LHCN-M2 (cell line): ENCODE data around the gene CHDH. TPM values are rescaled to one million over a fixed set of nuclear protein-coding genes. Genes with fewer than 3 reads are reported as not detected.
A peak's percentile ranks its signal among the peaks of the same experiment; 100 is the strongest.

ENCODE experiments used
- DNase-seq: peaks from one replicate; pipeline ENCODE4 v3.0.0-alpha.2; 2012; ENCODE audit warnings: low read depth
- polyA plus RNA-seq: library from polyadenylated mRNA; unstranded; fragments of >200 nt; gene quantifications from one replicate; pipeline ENCODE4 v1.2.1, GENCODE V29; 2012; ENCODE audit warnings: missing spikeins
- total RNA-seq: library from RNA; depleted of rRNA; stranded (reverse); fragments of >200 nt; gene quantifications from 2 replicates; pipeline ENCODE4 v1.2.3, GENCODE V29; 2014; rRNA removed

Gene CHDH, protein sequence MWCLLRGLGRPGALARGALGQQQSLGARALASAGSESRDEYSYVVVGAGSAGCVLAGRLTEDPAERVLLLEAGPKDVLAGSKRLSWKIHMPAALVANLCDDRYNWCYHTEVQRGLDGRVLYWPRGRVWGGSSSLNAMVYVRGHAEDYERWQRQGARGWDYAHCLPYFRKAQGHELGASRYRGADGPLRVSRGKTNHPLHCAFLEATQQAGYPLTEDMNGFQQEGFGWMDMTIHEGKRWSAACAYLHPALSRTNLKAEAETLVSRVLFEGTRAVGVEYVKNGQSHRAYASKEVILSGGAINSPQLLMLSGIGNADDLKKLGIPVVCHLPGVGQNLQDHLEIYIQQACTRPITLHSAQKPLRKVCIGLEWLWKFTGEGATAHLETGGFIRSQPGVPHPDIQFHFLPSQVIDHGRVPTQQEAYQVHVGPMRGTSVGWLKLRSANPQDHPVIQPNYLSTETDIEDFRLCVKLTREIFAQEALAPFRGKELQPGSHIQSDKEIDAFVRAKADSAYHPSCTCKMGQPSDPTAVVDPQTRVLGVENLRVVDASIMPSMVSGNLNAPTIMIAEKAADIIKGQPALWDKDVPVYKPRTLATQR
- total RNA-seq, result under 0.01 TPM in 2 replicates
- not detected for polyA plus RNA-seq

DNA sequence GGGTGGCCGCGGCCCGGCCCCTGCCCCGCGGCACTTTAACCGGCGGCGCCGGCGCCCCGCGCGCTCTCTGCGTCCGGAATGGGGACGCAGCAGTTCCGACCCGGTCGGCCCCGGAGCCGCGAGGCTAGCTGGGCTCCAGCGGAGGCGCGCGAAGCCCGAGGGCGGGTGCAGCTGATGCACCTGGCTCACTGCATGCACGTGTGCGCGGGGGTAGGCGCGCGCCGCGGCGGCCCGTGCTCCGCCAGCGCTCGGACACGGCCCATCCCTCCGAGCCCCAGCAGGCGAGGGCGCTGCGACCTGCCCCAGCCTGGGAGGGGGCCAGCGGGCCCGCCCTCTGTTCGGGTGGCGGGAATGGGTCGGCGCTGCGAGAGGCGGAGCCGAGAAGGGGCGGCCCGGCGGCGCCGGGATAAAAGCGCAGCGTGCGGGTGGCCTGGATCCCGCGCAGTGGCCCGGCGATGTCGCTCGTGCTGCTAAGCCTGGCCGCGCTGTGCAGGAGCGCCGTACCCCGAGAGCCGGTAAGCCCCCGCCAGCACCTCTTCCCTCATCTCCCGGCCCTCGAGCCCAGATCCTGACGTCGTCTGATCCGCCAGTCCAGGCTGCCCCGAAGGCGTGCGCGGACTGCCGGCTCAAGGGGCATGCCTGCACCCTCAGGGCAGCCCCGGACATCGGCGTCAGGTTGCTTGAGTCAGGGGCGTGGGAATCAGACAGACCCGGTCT is at the start of gene CHDH, which contains the start of gene IL17RB:
CHDH (minus strand) TSS at position 286 of the 717 bp plus-strand sequence. CDS start 22,411 bp downstream, outside the sequence.
IL17RB (plus strand) TSS at position 435 of the 717 bp plus-strand sequence; CDS start at position 456, 21 bp downstream.
- no peak for DNase-seq

DNA sequence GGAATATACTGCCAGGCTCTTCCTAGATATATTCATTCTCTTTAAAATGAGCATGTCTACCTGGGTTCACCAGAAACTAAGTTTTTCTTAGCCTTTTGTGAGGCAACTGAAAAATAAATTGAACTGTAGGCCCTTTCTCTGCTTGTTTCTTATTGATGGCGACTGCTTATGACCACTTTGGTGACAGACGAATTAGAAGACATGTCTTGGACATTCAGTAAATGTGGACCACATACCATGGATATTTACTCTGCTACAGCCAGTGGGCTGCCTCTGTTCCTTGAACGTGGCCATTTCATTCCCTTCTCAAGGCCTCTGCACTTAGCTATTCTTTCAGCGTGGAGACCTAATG is 46.0 kb upstream of the CHDH start:
- no peak for DNase-seq

DNA sequence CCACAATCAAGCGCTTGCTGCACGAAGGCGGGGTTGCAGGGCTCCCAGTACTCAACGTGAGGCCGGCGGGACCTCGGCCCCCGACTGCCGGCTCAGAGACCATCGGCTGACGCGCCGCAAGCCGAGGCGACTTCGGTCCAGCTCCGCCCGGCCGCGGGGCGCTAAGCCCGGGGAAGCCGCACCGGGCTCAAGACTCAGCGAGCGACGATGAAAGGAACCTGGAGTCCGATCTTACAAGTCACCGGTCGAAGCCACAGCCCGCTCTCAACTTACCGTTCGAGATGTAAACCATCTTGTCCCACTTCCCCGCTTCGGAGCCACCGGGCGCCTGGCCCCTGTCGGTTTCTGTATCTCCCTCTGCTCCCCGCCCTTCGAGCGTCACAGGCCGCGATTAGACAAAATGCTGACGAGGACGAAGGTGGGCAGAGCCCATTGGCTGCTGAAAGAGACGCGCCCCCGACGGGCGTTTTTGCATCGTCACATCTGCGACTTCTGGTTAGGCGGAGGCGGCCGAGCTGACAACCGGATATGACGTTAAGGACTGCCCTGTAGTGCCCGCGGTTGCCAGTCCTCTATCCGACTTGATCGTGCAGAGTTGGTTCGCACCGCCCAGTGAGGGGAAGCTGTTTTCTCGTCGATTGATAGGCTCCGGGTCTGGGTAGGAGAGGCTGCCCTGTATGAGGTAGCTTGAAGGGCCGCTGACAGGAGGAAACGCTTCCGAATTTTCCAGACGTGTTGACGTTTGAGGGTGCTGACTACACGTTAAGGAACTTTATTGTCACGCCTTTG is 45.5 kb upstream of the CHDH start, which contains the start of gene SELENOK:
SELENOK (minus strand) TSS at position 363 of the 789 bp plus-strand sequence.
- DNase-seq, result peak; percentile 99

DNA sequence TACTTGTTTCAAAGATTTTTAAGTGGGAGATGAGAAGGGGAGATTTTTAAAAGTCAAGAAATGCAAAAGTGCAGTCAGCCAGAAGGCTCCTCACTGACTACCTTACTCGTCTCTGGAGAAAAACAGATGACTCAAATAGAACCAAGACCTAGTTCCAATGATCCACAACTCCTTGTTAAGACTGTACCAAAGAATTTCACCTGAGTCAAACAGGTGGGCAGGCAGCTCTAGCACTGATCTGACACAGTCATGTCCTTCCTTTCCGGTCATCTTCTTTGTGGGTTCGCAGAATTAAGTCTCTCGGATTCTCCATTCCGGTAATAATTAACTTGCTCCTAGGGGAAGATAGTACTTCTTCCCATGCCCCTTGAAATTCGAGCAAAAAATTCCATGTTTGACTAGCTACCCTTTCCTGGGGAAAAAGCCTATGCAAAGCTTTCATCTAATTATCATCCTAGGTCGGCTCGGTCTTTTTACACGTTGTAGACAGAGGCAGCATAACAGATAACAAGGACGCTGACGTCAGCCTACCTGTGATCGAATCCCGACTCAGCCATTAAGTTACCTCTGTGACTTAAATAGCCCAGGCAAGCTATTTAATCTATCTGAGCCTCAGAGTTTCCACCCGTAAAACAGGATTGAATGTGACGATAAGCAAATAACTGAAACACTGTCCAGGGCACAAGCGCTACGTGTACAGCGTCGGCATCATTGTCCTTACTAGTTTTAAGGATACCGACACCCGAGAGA is 44.7 kb upstream of the CHDH start:
- peak; percentile 1 for DNase-seq

DNA sequence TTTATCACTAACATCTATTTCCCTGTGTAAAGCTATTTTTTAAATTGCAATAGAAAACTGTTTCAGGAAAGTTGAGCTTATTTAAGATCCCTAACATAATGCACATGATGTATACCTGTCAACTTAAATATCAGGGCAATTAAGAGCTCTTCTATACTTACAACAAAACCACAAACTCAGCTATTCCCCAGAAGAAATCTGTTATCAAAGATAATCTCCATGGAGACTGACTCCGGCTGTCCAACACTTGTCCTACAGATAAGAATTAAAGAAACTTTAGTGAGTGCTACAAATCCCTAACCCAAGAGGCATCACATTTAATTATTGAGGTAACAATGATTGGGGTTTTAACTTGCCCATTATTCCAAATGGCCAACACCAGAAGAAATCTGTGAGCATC is 42.0 kb upstream of the CHDH start:
- DNase-seq, result no peak

DNA sequence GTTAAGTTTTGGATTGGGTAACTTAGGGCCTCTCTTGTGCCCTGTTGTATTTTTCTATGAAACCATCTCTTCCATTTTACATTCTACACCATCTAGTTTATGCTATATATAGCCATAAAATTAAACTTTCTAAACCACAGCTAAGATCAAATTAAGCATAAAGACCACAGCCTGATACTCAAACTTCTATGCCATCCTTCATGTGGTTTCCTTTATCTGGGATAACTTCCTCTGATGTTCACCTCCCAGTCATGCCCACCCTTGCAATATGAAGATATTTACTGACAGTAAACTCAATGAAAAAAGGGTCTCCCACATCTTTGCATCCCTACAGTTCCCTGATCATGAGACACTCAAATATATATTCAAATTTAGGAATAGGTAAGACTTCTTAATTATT is 41.2 kb upstream of the CHDH start:
- no peak for DNase-seq

DNA sequence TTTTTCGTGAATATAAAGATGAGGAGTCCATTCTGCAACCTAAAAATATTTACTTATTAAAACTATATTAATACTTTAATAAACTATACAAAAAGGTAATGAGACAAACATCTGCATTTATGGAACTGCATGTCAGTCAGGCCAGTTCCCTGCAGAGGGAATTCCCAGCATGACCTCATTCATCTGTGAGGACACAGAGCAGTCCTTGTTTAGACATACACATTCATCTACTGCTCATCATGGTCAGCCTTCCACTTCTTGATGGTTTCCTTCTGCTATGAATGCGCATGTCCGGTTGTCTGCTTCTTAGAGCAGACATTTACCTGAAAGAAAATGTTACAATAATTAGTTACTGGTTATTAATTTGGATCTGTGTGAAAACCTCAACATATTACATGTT is 39.0 kb upstream of the CHDH start:
- no peak for DNase-seq

DNA sequence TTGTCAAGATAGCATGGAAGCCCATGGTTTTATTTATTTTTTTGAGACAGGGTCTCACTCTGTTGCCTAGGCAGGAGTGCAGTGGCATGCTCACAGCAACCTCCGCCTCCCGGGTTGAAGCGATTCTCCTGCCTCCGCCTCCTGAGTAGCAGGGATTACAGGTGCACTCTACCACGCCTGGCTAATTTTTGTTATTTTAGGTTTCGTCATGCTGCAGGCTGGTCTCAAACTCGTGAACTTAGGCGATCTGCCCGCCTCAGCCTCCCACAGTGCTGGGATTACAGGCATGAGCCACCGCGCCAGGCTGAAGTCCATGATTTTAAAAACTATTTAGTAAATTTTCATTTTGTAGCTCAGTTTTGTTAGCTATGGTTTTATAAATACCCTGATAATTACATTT is 38.4 kb upstream of the CHDH start:
- DNase-seq, result no peak

DNA sequence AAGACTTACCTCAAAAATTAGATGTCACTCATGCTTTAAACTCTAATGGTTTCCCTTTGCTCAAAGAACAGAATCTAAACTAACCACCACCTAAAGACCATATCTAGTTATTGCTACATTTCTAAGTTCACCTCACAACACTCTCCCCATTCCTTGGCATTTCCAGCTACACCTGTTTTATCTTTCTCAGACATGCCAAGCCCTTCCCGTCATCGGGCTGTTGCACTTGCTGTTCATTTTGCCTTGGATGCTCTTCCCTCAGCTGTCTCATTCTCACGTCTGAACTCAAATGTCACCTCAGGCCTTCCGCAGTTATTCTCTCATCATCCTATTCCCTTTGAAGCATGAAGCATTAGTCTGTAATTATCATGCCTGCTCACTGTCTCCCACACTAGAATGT is 36.8 kb upstream of the CHDH start:
- no peak for DNase-seq

DNA sequence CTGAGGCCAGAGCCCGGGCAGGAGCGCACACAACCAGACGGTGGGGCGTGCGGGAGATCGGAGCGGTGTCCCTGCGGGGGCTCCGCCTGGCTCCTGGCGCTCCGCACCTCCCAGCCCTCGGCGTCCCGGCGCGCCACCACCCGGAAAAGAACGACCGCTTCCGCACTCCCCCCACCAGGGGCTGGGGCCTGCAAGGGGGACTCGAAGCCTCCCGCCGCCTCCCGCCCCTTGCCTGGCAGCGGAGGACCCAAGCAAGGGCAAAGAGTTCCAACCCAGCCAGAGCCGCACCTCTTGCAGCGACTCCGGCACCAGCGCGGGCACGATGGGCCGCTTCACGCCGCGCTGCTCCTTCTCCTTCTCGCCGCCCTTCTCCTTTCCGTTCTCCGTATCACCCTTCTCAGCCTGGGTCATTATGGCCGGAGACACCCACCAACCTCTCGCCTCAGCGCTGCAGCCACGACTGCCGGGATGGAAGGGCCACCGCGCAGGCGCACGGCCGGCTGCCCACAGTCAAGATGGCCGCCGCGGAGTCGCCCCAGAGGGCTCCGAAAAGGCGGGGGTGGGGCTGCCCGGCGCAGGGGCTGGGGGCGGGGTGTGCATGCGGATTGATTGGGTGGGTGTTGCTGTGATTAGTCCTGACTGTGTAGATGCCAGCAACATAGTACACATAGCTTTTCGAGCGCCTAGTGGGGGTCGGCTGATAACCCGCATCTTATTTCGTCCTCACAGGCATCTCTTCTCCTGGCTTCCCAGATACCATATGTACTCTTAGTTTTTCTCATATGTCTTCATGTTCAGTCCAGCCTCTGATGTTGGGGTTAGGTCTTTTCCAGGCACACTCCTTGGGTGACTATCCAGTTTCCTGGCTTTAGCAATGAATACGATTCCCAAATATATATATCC is 35.7 kb upstream of the CHDH start, which contains the start of gene ACTR8:
ACTR8 (minus strand) TSS at position 462 of the 903 bp plus-strand sequence; CDS start at position 411, 51 bp downstream.
- peak; percentile 77 for DNase-seq

DNA sequence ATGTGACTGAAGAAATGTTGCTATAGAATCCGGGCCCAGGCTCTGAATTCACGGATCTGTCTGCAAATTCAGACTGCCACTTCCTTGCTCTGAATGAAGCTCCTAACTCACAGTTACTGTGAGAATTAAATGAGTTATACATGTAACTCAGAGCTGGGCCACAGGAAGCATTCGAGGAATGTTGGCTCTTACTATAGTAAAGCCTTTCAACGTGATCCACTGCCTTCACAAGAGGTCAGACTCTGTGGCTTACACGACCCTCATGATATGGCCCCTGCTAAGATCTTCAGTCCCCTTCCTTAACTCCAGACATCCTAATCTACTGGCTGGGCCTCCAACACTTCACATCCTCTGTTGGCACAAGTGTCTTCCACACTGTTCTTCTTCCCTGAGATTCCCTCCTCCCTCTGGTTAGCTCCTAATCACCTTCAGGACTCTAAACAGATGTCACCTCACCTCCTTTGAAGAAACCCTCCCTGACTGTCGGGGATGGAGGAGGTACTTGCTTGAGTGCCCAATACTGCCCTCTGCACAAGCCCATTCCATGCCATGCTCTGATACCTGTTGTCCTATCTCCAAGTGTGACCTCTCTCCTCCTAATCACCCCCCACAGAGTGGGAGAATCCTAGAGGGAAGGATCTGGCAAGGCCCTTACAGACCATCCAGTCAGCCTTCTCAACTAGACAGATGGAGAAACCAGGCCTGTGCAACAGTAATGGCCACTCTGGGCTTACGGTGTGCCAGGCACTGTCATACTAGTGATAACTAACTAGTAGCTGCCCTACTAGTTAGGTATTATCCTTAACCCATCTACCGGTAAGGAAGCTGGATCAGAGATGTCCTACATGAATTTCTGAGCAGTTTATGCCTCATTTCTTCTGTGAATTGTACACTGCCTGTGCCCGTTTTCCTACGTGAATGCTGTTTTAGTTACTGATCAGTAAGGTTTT is 34.5 kb upstream of the CHDH start:
- peak; percentile 4 for DNase-seq

DNA sequence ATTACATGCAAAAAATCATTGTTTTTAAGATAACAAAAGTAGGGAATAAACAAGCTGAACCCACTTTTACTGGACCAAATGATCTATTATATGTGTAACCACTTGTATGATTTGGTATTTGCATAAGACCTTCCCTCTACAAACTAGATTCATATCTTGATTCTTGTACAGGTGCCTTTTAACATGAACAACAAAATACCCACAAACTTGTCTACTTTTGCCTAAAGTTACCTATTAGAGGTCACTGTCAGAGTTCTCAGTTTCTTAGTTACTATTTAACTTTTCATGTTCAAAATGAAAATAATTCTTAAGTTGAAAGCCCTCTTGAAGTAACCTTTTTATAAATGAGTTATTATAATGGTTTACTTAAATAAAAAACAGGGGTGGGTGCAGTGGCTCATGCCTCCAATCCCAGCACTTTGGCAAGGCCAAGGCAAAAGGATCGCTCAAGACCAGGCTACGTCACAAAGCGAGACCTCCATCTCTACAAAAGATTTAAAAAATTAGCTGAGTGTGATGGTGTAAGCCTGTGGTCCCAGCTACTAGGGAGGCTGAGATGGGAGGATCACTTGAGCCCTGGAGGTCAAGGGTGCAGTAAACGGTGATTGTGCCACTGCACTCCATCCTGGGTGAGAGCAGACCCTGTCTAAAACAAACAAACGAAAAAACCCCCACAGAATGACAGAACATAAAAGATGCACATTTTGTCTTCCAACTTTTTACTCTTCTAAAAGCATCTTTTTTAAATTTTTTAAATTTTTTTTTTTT is 19.7 kb upstream of the CHDH start:
- no peak for DNase-seq

DNA sequence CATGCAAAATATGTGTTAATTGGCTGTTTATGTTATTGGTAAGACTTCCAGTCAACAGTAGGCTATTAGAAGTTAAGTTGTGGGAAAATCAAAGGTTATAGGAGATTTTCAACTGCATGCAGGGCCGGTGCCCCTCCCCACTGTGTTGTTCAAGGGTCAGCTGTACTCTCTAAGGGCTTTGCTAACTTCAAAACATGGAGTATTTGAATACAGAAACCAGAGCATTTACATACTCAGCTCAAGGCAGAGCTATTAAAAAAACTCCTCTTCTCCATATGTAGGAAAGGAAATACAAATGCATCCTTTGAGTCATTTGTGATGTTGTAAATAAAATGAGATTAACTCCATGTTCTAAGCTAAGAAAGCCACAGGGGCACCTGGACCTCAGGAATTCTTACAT is 16.9 kb upstream of the CHDH start:
- DNase-seq, result no peak

DNA sequence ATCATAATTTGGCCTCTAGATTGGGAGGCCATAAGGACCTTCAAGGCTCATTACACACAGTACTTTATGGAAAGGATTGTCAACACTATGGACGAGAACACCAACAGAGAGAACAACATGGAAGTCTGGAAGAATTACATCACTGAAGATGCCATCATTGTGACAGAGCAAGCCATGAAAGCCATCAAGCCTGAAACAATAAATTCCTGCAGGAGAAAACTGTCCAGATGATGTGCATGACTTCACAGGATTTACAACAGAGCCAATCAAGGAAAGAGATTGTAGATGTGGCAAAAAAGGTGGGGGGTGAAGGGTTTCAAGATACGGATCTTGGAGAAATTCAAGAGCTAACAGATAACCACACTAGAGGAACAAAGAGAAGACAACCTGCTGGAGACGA is 16.0 kb upstream of the CHDH start:
- no peak for DNase-seq

DNA sequence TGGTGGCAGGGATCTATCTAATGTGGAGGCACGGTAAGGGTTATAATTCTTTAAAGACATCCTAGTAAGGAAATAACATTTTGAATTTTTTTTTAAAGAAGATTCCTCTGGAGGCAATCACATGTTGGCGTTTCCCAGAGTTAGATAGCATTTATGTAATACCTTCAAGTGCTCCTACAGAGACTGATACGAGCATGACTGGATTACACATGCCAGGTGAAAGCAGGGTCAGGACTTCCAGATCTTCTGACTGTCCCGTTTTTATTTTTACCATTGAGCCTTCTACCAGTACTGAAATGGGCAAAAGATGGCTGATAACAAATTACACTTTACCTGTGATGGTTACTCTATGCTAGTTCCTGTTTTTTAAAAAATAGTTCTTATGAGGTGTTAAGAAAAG is 14.0 kb upstream of the CHDH start:
- DNase-seq, result no peak

DNA sequence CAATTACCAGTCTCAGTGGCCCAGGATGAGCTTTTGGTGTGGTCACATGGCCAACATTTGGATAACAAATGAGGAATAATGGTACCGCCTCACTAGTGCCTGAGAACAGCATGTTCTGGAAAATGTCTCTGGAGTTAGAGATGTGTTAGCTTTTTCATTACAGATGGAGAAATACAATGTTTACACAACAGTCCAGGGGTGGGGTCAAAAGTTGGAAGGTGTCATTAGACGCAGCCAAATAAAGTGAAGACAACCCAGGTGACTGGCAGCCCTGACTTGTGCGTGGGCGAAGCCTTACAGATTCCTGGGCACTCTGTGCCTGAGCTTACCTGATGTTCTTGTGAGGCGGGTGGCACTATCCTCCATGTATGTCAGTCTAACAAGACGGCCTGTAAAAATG is 13.0 kb upstream of the CHDH start:
- DNase-seq, result no peak

DNA sequence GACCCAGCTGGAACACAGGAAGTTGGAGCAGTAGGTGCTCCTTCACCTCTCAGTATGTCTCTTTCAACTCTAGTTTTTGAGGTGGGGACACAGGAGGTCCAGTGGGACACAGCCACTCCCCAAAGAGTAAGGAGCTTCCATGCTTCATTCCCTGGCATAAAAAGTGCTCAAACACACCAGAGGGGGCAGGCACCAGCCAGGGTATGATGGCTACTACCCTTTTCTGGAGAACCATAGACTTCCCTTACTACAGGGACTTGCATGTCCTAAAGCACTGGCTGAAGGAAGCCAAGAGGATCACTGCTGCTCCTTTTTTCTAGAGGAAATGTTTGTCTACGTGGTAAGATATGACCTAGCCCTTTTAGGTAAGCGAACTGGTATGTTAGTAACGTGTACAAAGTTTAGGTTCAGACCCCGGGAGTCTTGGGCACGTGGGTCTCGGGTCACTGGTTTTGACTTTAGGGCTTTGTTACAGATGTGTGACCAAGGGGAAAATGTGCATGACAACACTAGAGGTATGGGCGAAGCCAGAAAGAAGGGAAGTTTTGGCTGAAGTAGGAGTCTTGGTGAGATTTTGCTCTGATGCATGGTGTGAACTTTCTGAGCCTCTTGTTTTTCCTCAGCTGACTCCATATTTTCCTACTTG is 12.0 kb upstream of the CHDH start:
- no peak for DNase-seq
